Coronary artery (tissue), 2 donors: Measurements from ENCODE around the gene AHNAK2.

Source experiments
- DNase-seq: peaks from one replicate; pipeline ENCODE4 v3.0.0-alpha.2; 2017; ENCODE audit warnings: low spot score
- H3K27ac ChIP-seq, 2 donors: fragments of 200-600 bp; sonication (generic); one replicate each; pipeline ENCODE4 v1.5.1; 2016 to 2019
- H3K4me3 ChIP-seq: fragments of 200-600 bp; sonication (generic); 2 replicates; pipeline ENCODE4 v1.5.1; 2016; ENCODE audit warnings: mild to moderate bottlenecking, moderate library complexity
- TF ChIP-seq, protein P1 (sequence below): fragments of 200-600 bp; sonication (generic); IDR thresholded peaks from one replicate; pipeline ENCODE4 v1.5.1; 2019; ENCODE audit warnings: antibody characterized with exemption

The AHNAK2 gene

GRCh38 chr14:104972301-104973134, 5.7 kb downstream of the AHNAK2 start:
- peak overlapping the region; percentile 86 to 97 for H3K27ac ChIP-seq
- TF ChIP-seq, protein P1, sequence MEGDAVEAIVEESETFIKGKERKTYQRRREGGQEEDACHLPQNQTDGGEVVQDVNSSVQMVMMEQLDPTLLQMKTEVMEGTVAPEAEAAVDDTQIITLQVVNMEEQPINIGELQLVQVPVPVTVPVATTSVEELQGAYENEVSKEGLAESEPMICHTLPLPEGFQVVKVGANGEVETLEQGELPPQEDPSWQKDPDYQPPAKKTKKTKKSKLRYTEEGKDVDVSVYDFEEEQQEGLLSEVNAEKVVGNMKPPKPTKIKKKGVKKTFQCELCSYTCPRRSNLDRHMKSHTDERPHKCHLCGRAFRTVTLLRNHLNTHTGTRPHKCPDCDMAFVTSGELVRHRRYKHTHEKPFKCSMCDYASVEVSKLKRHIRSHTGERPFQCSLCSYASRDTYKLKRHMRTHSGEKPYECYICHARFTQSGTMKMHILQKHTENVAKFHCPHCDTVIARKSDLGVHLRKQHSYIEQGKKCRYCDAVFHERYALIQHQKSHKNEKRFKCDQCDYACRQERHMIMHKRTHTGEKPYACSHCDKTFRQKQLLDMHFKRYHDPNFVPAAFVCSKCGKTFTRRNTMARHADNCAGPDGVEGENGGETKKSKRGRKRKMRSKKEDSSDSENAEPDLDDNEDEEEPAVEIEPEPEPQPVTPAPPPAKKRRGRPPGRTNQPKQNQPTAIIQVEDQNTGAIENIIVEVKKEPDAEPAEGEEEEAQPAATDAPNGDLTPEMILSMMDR = no peak
- DNase-seq = no peak
- H3K4me3 ChIP-seq = peak overlapping the region; percentile 40

DNA sequence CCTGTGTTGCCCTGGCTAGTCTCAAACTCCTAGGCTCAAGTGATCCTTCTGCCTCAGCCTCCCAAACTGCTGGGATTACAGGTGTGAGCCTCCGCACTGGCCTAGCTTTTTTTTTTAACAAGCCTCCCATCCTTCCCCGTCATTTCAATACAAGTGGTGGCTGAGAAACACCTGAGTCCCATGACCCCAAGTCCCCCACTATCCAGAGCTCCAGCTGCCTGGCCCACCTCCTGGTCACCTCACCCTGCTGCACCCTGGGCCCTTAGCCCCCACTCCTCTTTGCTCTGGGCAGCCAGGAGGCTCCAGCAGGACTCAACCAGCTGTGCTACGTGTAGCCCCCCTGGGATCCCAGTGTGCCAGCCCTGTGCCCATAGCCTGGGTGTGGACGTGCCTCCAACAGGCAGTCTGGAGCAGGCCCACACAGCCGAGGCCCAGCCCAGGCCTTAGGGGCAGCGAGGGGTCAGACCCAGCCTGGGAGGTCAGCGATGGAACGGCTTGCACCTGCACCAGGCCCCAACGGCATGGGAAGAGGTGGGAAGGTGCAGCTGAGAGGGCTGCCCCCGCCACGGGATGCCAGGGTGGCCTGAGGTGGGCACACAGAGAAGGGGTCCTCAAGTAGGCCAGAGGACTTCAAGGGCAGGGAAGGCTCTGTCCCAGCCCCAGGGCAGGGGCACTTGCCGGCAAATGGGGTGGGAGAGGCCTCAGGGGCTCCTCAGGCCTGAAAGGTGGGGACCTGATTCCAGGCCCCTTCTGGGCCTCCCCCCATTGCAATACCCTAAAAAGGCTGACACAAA, 6.5 kb downstream of the AHNAK2 start:
- no peak for DNase-seq
- Histone ChIP-seq H3K4me3 (no peak overlapping the region), H3K27ac (peak overlapping the region; percentile 86 to 97)
- TF ChIP-seq, protein P1 = no peak

DNA sequence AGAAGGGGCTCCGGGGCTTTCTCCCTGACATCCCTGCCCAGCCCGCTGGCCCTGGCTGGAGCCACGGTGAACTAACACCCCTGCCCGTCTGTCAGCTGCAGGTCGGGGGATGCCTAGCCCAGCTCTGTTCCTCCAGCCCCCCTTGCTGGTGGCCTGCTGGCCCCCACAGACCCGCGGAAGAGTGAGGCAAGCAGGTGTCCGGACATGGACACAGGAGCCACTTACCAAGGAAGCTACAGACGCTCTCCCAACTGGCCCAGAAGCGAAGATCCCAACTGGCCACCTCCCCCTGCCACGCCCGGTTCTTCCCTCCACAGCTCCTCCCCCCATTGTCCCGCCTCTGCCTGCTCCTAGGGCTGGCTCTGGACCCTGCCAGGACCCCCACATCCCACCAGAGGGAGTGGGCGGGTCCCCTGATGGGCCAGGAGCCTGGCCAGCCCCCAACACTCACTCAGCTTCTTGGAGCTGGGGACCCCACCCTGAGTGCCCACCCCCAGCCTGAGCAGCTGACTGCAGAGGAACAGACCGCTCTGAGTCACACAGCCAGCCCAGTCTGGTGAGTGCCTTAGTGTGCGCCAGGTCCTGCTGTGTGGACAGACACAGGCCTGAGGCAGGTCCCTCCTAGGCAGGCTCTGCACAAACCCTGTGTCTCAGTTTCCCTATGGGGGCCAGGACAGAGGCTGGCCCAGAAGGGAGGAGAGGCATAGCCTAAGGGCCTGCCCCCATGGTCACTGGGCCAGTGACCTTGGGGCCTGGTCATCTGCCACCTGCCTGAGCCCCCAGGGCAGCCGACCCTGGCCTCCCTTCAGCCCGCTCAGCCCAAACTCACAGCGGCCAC, 7.7 kb downstream of the AHNAK2 start:
- TF ChIP-seq, protein P1 = no peak
- Histone ChIP-seq H3K4me3 (peak overlapping the region; percentile 49), H3K27ac (peak overlapping the region; percentile 54 to 97)
- DNase-seq = no peak

DNA sequence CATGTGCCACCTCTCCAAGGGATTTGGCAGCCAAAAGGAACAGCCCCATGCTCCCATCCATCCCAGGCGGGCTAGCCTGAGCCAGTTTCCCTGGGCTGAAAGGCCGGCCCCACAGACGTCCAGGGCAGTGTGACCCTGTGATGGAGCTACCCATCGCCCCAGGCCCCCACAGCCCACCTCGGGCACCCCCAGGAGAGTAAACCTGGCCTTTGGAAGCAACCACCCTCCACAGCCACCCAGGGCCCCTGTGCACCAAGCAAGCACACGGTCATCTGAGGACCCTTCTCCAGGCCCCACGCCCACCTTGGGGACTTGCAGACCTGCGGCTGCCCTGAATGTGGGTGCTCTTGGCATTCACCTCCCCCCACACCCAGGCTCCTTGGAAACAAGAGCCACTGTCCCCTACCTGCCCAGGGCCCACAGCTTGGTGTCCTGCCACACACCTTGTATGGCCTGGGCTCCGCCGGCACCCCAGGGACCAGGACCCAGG, 8.4 kb downstream of the AHNAK2 start:
- TF ChIP-seq, protein P1 = no peak
- Histone ChIP-seq H3K27ac (peak overlapping the region; percentile 54 to 97), H3K4me3 (peak overlapping the region; percentile 49)
- DNase-seq = no peak

DNA sequence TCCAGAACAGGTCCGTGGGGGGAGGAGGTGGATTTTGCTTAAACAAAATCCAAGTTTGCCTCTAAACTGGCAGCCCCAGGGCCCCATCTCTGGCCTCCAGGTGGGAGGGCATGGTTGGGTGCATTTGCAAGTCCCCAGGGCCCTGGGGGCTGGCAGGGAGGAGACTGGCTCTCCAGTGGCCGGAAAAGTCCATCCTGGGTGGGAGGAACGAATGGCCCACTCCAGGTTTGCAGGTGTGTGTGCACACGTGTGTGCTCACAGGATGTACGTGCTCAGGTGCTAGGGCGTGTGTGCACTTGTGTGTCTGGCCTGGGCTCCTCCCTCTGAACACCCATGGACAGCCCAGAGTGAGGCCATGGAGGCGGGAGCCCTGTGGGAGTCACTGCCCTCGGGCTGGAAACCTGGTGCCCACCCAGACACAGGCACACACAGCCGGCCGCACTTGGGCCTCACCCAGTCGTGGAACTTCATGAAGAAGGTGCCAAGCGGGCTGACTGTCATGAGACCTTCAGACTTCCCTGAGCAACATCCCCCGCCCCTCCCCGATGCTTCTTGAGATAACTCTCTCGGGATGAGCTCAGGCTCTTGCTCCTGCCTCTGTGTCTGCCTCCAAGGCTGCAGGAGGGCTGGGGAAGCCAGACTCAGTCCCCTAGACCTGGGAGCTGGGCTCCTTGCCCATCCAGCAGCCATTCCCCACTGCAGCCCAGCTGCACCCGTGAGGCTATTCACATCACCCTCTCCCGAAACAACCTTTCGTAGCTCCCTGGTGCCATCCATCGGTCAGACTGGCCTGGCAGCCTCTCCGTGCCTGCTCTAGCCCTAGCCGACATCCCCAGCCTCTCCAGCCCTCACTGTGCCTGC, 9.4 kb downstream of the AHNAK2 start:
- TF ChIP-seq, protein P1 = no peak
- Histone ChIP-seq H3K27ac (peak overlapping the region; percentile 71 to 97), H3K4me3 (peak overlapping the region; percentile 68)
- DNase-seq = no peak

DNA sequence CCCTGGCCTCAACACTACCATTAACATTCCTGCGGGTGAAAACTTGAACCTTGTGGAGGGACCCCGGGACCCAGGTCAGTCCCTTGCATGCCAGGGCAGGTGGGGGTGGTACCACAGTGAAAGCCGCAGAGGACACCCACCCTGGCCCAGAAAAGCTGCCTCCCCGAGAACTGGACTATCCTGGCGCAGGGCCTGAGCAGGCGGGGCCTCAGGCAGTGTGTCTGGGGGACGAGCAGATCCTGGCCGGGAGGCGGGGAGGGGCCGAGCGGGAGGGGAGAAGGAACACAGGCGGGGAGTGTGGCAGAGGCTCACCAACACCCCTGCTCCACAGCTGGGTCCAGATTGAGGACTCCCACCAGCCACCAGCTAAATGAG, 10.0 kb downstream of the AHNAK2 start:
- Histone ChIP-seq H3K4me3 (peak overlapping the region; percentile 68), H3K27ac (peak overlapping the region; percentile 71 to 97)
- no peak for DNase-seq
- TF ChIP-seq, protein P1 = no peak
